ENCODE measurements around the gene ARHGAP23.

Gene ARHGAP23

DNA sequence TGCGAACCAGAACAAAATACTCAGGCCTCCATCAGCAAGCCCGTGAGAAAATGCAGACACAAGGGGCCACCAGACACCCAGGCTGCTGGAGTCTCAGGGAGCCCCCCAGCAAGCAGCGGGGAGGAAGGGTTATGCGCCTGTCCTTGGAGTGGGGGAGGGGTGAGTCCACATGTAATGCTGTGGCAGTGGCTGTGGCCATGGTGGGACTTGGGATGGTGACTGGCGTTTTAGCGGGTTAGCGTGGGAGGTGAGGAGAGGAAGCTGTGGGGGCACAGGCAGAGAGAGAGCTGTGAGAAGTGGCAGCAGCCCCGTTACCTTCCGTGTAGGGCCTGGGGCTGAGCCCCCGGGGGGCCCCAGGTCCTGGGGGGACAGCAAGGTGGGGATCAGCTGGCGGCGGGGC lies 119.2 kb downstream of the ARHGAP23 start:
- H3K4me3 ChIP-seq (ENCODE audit: low read depth in 1 of 2, low read length in 2 of 2) = no peak overlapping the region
- H3K36me3 ChIP-seq (ENCODE audit: control insufficient read depth in 1 of 2, insufficient read depth in 2 of 2, low read length in 2 of 2) = no peaks in the 10 kb centered on the region
- H3K9me3 ChIP-seq (ENCODE audit: control insufficient read depth in 1 of 2, low read length in 2 of 2) = no peaks in the 10 kb centered on the region
- no peak overlapping the region for H3K27ac ChIP-seq (ENCODE audit: low read length)
- no peaks in the 10 kb centered on the region for H3K4me1 ChIP-seq (ENCODE audit: control insufficient read depth in 1 of 2, insufficient read depth in 2 of 2, low read length in 2 of 2)
- no peaks in the 10 kb centered on the region for H3K27me3 ChIP-seq (ENCODE audit: low read depth, low read length)

DNA sequence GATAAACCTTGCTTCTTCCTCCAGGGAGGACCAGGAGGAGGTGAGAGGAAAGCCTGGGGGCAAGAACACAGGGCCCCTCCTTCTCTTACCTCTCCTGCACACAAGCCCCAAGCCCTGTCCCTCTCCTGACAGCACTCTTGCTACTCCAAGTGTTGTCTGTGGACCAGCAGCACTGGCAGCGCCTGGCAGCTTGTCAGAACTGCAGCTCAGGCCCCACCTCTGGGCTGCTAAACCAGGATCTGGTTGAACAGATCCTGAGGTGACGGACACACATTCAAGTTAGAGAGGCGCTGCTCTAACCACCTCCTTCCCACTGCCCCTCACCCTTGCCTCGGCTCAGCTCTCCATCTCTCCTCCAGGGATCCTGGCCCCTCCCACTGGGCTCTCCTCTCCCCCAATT lies 121.0 kb downstream of the ARHGAP23 start:
- Histone ChIP-seq H3K36me3 (ENCODE audit: control insufficient read depth in 1 of 2, insufficient read depth in 2 of 2, low read length in 2 of 2) (no peaks in the 10 kb centered on the region), H3K9me3 (ENCODE audit: control insufficient read depth in 1 of 2, low read length in 2 of 2) (no peaks in the 10 kb centered on the region), H3K27ac (ENCODE audit: low read length) (no peak overlapping the region), H3K27me3 (ENCODE audit: low read depth, low read length) (peaks cover 3% of the 10 kb centered on the region), H3K4me1 (ENCODE audit: control insufficient read depth in 1 of 2, insufficient read depth in 2 of 2, low read length in 2 of 2) (no peaks in the 10 kb centered on the region), H3K4me3 (ENCODE audit: low read depth in 1 of 2, low read length in 2 of 2) (no peak overlapping the region)

DNA sequence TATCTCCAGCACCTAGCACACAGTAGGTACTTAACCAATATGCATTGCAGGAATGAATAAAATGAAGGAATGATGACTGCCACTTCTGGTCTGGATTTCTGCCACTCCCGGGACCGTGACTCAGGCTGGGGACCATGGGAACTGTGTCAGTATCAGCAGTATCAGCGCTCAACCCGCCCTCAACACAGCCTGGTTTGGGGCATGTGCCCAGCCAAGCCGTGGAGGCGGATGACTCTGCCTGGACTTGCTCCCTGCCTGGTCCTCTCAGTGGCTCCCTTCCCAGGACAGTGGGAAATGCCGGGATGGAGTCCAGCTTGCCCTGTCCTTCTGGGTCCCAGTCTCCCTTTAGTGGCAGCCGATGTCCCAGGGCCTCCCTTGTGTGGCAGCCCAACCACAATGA lies 122.4 kb downstream of the ARHGAP23 start:
- Histone ChIP-seq H3K36me3 (ENCODE audit: control insufficient read depth in 1 of 2, insufficient read depth in 2 of 2, low read length in 2 of 2) (no peaks in the 10 kb centered on the region), H3K27me3 (ENCODE audit: low read depth, low read length) (peaks cover 5% of the 10 kb centered on the region), H3K9me3 (ENCODE audit: control insufficient read depth in 1 of 2, low read length in 2 of 2) (no peaks in the 10 kb centered on the region), H3K4me3 (ENCODE audit: low read depth in 1 of 2, low read length in 2 of 2) (no peak overlapping the region), H3K4me1 (ENCODE audit: control insufficient read depth in 1 of 2, insufficient read depth in 2 of 2, low read length in 2 of 2) (no peaks in the 10 kb centered on the region), H3K27ac (ENCODE audit: low read length) (no peak overlapping the region)

DNA sequence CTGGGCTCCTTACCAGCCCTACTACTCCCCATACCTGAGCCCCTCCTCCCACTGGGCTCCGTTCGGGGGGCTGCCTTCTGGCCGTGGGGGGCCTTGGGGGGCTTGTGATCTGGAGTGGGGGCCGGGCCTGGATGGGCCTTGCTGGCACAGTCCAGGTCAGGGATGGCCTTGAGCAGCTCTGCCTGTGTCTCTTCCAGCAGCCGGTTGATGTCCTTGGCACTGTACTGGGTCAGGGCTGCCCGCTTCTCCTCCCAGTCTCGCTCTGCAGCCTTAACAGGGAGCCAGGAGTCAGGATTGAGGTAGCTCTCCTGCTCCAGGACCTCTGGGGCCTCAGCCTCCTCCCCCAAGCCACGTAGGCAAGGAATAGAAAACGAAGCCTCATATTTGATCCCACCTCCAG lies 122.9 kb downstream of the ARHGAP23 start:
- Histone ChIP-seq H3K9me3 (ENCODE audit: control insufficient read depth in 1 of 2, low read length in 2 of 2) (no peaks in the 10 kb centered on the region), H3K27ac (ENCODE audit: low read length) (no peak overlapping the region), H3K4me3 (ENCODE audit: low read depth in 1 of 2, low read length in 2 of 2) (no peak overlapping the region), H3K27me3 (ENCODE audit: low read depth, low read length) (peaks cover 5% of the 10 kb centered on the region), H3K4me1 (ENCODE audit: control insufficient read depth in 1 of 2, insufficient read depth in 2 of 2, low read length in 2 of 2) (no peaks in the 10 kb centered on the region), H3K36me3 (ENCODE audit: control insufficient read depth in 1 of 2, insufficient read depth in 2 of 2, low read length in 2 of 2) (no peaks in the 10 kb centered on the region)

DNA sequence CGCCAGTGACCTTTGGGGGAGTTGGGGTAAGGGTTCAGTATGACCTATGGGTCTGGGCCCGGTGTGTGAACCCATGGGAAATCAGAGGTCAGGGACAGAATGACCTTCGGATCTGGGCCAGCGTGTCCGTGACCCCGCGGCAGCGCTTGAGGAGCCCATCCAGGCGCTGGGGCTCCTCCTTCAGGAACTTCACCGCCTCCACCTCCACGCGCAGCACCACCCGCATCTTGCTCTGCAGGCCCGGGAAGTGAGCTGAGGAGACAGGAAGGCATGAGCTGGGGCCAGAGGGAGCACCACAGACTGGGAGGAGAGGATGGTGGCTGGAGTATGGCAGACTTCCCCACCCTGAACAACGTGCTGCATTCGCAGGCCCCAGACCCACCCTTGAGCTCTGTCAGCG lies 124.1 kb downstream of the ARHGAP23 start:
- Histone ChIP-seq H3K36me3 (ENCODE audit: control insufficient read depth in 1 of 2, insufficient read depth in 2 of 2, low read length in 2 of 2) (no peaks in the 10 kb centered on the region), H3K27me3 (ENCODE audit: low read depth, low read length) (peaks cover 5% of the 10 kb centered on the region), H3K4me3 (ENCODE audit: low read depth in 1 of 2, low read length in 2 of 2) (no peak overlapping the region), H3K4me1 (ENCODE audit: control insufficient read depth in 1 of 2, insufficient read depth in 2 of 2, low read length in 2 of 2) (peaks cover 0 to 3% of the 10 kb centered on the region in 2 donors), H3K27ac (ENCODE audit: low read length) (no peak overlapping the region), H3K9me3 (ENCODE audit: control insufficient read depth in 1 of 2, low read length in 2 of 2) (no peaks in the 10 kb centered on the region)

DNA sequence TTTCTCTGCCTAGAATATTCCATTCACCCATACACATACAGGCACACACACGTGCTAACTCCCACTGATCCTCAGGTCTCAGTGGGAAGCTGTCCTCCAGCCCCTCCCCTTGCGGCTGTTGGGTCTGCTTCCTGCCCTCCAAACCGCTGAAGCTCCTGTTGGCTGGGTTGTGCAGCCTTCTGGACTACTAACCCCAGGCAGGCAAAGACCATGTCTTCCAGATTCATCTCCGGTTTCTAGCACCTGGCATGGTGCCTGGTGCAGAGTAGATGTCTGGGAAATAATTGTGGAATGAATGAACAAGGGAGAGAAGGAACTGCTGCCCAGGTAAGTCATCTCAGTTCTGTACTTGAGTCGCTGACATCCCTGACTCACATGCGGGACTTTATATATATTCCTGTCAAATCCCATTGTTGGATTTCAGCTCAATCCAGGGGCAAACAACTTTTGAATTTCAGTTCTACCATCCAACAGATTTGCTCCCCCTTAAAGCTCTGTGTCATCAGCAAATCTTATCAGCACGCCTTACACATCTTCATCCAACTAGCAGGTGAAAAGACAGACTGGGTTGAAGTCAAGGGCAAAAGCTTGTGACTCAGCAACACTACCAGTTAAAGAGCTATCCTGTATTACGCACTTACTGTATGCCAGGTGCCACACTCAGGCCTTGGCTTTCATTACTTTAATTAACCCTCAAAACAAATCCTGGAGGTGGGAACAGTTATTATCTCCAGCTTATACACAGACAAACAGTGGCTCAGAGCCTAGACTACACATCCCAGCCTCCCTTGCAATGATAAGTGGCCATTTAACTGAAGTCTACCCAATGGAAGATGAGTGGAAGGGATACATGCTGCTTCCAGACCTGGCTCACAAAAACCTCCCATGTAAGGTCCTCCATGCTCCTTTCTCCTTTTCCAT lies 126.4 kb downstream of the ARHGAP23 start:
- H3K27ac ChIP-seq (ENCODE audit: low read length) = no peak overlapping the region
- peaks cover 0 to 26% of the 10 kb centered on the region in 2 donors for H3K4me1 ChIP-seq (ENCODE audit: control insufficient read depth in 1 of 2, insufficient read depth in 2 of 2, low read length in 2 of 2)
- no peaks in the 10 kb centered on the region for H3K36me3 ChIP-seq (ENCODE audit: control insufficient read depth in 1 of 2, insufficient read depth in 2 of 2, low read length in 2 of 2)
- H3K4me3 ChIP-seq (ENCODE audit: low read depth in 1 of 2, low read length in 2 of 2) = no peak overlapping the region
- peaks cover 5% of the 10 kb centered on the region for H3K27me3 ChIP-seq (ENCODE audit: low read depth, low read length)
- H3K9me3 ChIP-seq (ENCODE audit: control insufficient read depth in 1 of 2, low read length in 2 of 2) = no peaks in the 10 kb centered on the region

DNA sequence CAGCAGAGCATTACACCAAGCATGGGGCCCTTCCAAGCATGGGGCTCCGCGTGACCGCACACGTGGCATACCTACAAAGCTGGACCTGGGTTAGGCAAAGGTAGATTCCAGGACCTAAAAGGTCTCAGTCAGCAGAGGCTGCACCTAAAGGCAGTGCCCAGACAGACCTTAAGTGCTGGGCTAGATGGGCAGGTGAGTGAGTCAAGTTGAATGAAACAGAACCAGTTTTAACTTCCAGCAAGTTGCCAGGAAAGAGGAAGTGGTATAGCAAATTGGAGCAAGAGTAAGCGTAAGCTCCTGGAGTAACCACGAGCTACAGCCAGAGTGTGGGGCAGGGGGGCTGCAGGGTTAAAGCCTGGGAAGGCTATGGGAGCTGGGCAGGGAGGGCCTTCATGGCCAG lies 128.0 kb downstream of the ARHGAP23 start:
- no peak overlapping the region for H3K4me3 ChIP-seq (ENCODE audit: low read depth in 1 of 2, low read length in 2 of 2)
- H3K27ac ChIP-seq (ENCODE audit: low read length) = no peak overlapping the region
- no peaks in the 10 kb centered on the region for H3K9me3 ChIP-seq (ENCODE audit: control insufficient read depth in 1 of 2, low read length in 2 of 2)
- peaks cover 20% of the 10 kb centered on the region for H3K27me3 ChIP-seq (ENCODE audit: low read depth, low read length)
- H3K36me3 ChIP-seq (ENCODE audit: control insufficient read depth in 1 of 2, insufficient read depth in 2 of 2, low read length in 2 of 2) = no peaks in the 10 kb centered on the region
- peaks cover 0 to 36% of the 10 kb centered on the region in 2 donors for H3K4me1 ChIP-seq (ENCODE audit: control insufficient read depth in 1 of 2, insufficient read depth in 2 of 2, low read length in 2 of 2)

DNA sequence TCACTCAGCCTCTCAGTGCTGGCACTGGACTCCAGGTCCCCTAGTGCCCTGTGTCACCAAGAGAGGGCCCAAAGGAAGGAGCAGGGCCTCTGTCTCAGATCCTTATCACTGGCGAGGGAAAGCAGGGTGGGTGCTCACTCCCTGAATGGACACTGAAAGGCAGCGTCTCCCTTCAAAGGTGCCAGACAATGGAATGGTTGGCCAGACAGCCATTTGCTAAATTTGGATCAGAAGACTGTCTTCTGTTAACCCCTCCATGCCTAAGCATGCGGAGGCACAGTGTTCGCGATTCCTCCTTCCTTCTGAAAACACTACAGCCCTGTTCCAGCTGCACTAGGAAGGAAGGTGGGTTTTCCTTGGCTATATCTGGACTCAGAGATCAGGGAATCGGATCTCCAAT lies 129.1 kb downstream of the ARHGAP23 start:
- H3K27ac ChIP-seq (ENCODE audit: low read length) = no peak overlapping the region
- peaks cover 31% of the 10 kb centered on the region for H3K27me3 ChIP-seq (ENCODE audit: low read depth, low read length)
- H3K4me1 ChIP-seq (ENCODE audit: control insufficient read depth in 1 of 2, insufficient read depth in 2 of 2, low read length in 2 of 2) = peaks cover 0 to 36% of the 10 kb centered on the region in 2 donors
- H3K9me3 ChIP-seq (ENCODE audit: control insufficient read depth in 1 of 2, low read length in 2 of 2) = no peaks in the 10 kb centered on the region
- H3K36me3 ChIP-seq (ENCODE audit: control insufficient read depth in 1 of 2, insufficient read depth in 2 of 2, low read length in 2 of 2) = no peaks in the 10 kb centered on the region
- H3K4me3 ChIP-seq (ENCODE audit: low read depth in 1 of 2, low read length in 2 of 2) = peak overlapping the region in 1 of 2 donors; percentile 63

DNA sequence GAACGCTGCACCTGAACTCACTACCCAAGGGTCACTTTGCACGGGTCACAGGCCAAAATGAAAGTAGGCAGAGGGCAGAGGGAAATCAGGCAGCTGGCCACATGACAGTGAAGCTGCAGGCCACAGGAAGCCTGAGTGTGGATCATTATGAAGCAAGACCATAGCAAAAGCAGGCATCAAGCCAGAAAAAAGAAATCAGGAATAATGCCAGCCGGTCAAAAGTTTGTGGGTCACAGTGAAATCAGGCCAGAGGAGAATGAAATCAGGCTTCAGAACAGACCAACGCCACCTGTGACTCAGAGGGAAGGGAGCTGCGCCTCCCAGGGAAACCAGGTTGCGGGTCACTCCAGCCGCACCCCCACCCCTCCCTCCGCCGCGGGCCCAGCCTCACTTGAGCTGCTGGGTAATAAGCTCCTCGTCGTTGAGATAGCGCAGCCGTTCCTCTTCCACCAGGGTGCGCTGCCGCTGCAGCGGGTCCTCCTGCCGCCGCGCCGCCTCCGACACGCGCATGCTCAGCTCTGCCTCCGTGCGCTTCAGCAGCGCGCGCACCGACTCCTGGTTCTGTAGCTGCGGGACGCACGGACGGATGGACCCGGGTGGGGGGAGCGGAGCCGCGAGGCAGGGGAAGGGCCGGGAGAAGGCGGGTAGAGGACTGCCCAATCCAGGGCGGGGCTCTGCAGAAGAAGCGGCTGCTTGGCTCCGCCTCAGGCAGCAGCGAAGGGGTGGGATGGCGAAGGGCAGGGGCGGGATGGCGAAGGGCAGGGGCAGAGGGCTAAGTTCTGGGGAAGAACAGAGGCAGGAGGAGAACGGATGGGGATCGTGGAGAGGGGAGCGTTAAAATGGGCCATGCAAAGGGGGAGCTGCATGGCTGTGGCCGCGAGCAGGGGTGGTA lies 129.8 kb downstream of the ARHGAP23 start:
- Histone ChIP-seq H3K27me3 (ENCODE audit: low read depth, low read length) (peaks cover 36% of the 10 kb centered on the region), H3K4me3 (ENCODE audit: low read depth in 1 of 2, low read length in 2 of 2) (peak overlapping the region; percentile 28 to 63), H3K36me3 (ENCODE audit: control insufficient read depth in 1 of 2, insufficient read depth in 2 of 2, low read length in 2 of 2) (no peaks in the 10 kb centered on the region)

DNA sequence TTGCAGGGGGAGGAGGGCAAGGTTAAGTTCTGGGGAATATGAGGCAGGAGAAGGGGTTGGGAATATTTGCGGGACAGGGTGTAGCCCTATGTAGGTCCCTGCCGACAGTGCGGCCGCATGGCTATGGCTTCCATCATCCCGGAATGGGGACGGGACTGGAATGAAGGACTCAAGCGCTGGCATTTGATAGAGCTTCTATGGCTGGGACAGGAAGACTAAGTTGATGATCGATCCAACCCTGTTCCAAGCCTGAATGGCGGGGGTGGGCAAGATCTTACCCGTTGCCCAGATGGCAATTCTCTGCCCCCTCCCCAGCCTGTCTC lies 130.4 kb downstream of the ARHGAP23 start:
- Histone ChIP-seq H3K4me3 (ENCODE audit: low read depth in 1 of 2, low read length in 2 of 2) (peak overlapping the region; percentile 28 to 63), H3K9me3 (ENCODE audit: control insufficient read depth in 1 of 2, low read length in 2 of 2) (no peaks in the 10 kb centered on the region), H3K27ac (ENCODE audit: low read length) (no peak overlapping the region), H3K36me3 (ENCODE audit: control insufficient read depth in 1 of 2, insufficient read depth in 2 of 2, low read length in 2 of 2) (no peaks in the 10 kb centered on the region), H3K4me1 (ENCODE audit: control insufficient read depth in 1 of 2, insufficient read depth in 2 of 2, low read length in 2 of 2) (peaks cover 0 to 36% of the 10 kb centered on the region in 2 donors), H3K27me3 (ENCODE audit: low read depth, low read length) (peaks cover 42% of the 10 kb centered on the region)

More for the DNA sequence above, 129.8 kb downstream of the ARHGAP23 start:
- Histone ChIP-seq H3K9me3 (ENCODE audit: control insufficient read depth in 1 of 2, low read length in 2 of 2) (no peaks in the 10 kb centered on the region), H3K27ac (ENCODE audit: low read length) (no peak overlapping the region), H3K4me1 (ENCODE audit: control insufficient read depth in 1 of 2, insufficient read depth in 2 of 2, low read length in 2 of 2) (peaks cover 0 to 36% of the 10 kb centered on the region in 2 donors)

DNA sequence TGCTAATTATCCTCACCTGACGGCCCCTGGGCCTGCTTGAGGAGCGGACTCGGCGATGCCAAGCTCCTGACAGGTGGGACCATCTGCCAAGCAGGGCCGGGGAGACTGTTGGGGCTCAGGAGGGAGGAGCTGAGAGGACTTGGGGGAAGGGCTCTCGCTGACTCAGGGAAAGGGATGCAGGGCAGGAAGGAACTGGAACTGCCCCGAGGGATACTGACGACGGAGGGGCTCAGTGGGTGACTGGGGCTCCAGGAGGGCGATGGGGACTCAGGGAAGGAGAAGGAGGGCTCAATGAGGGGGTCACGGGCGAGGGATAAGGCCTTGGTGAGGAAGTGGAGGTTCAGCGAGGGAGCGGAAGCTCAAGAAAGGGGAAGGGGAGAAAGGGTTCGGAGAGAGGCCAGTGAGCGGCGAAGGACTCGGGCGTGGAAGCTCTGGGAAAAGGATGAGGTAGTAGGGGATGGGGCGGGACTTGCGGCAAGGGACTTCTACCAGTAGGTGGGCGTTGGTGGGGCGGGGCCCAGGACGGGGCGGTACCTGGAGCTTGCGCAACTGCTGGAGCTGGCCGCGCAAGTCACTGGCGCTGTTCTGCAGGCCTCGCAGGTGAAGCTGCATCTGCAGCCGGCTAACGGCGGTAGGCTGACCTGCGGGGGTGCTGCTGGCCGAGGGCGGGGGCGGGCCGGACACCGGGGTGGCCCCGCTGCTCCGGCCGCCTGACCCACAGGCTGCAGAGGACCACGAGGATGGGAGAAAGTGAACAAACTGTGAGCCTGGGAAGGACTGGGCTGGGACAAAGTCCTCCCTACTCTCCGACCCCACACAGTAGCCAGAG lies 131.0 kb downstream of the ARHGAP23 start:
- Histone ChIP-seq H3K4me1 (ENCODE audit: control insufficient read depth in 1 of 2, insufficient read depth in 2 of 2, low read length in 2 of 2) (peaks cover 0 to 36% of the 10 kb centered on the region in 2 donors), H3K27me3 (ENCODE audit: low read depth, low read length) (peaks cover 45% of the 10 kb centered on the region), H3K27ac (ENCODE audit: low read length) (no peak overlapping the region), H3K36me3 (ENCODE audit: control insufficient read depth in 1 of 2, insufficient read depth in 2 of 2, low read length in 2 of 2) (no peaks in the 10 kb centered on the region), H3K9me3 (ENCODE audit: control insufficient read depth in 1 of 2, low read length in 2 of 2) (no peaks in the 10 kb centered on the region), H3K4me3 (ENCODE audit: low read depth in 1 of 2, low read length in 2 of 2) (peak overlapping the region; percentile 28 to 63)
